ENCODE results near the gene METTL26. TPM values are rescaled to one million over a fixed set of nuclear protein-coding genes. Genes with fewer than 3 reads are reported as not detected.

Gene METTL26
- total and polyA plus RNA-seq, 2 of the 8 experiments (the other 6 are each of a cell fraction or from before 2014, with no cell fraction given), result 100 to 186 TPM

DNA sequence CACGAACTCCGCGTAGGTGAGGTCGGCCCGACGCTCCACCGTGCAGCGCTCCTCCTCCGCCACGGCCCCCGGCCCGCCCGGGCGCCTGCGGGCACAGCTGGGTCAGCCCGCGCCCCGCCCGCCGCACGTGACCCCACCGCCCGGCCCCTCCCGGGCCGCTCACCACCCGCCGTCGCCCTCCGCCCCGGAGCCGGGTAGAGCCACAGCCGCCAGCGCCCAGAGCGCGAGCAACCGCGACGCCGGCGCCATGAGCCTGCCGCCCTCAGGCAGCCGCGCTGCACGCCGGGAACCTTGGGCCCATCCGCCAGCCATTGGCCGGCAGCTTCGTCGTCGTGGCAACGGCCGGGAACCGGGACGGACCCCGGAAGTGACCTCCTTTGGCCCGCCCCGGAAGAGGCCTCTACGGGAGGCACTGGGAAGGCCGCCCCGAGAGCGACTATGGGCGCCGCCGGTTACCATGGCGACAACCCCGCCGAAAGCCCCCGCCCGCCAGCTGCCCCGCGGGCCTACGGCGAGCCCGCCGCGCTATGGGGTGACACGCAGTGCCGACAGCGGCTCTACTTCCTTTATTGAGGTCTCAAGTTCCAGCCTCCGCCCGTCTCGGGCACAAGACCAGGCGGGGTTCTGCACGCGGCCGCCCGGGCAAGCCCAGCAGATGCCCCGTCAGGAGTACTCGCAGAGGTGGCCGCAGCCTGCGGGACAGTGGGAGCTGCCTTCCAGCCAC lies 48.1 kb upstream of the METTL26 start, which contains the start of gene JMJD8 (continued):
- TF ChIP-seq JUND (IDR thresholded peaks at IDR 0.05; ENCODE audit: low read length) (no peak), YY1 (IDR thresholded peaks at IDR 0.05; ENCODE audit: low read depth, low read length) (peak; percentile 89), TAF1 (IDR thresholded peaks at IDR 0.05; ENCODE audit: low read depth, low read length) (peak; percentile 92), TAF7 (optimal IDR thresholded peaks at IDR 0.05; ENCODE audit: borderline replicate concordance, low read depth, low read length) (peak; percentile 92), SP2 (IDR thresholded peaks at IDR 0.05; ENCODE audit: low read length) (peak; percentile 32; the same call in 1 of the 2 replicates), BACH1 (IDR thresholded peaks at IDR 0.05; ENCODE audit: low read length) (no peak), POLR2AphosphoS5 (IDR thresholded peaks at IDR 0.05; ENCODE audit: low read depth, low read length) (peak; percentile 73; the same call in 1 of the 2 replicates), SP1 (IDR thresholded peaks at IDR 0.05; ENCODE audit: low read depth, low read length) (peak; percentile 55; the same call in 1 of the 2 replicates), GTF2F1 (IDR thresholded peaks at IDR 0.05; ENCODE audit: borderline replicate concordance, low read depth, low read length) (peak; percentile 14; the same call in 1 of the 2 replicates), RFX5 (IDR thresholded peaks at IDR 0.05; ENCODE audit: borderline replicate concordance, low read depth, low read length) (no peak), FOSL1 (IDR thresholded peaks at IDR 0.05; ENCODE audit: insufficient read depth, low read depth, low read length) (no peak), ZNF274 (IDR thresholded peaks at IDR 0.05; ENCODE audit: borderline replicate concordance, extremely low read depth, low read length) (no peak), TEAD4 (IDR thresholded peaks at IDR 0.05; ENCODE audit: low read depth, low read length) (no peak), SIN3A (conservative IDR thresholded peaks at IDR 0.05 in 1 of 2, IDR thresholded peaks at IDR 0.05 in 1 of 2; ENCODE audit: low read depth in 1 of 2, low read length in 2 of 2) (peak in 1 of 2 experiments; percentile 96; a peak in 2 of 4 replicates), SRF (IDR thresholded peaks at IDR 0.05; ENCODE audit: low read depth, low read length) (no peak), BCL11A (IDR thresholded peaks at IDR 0.05; ENCODE audit: low read depth in 2 of 2, low read length in 2 of 2) (no peak), RXRA (IDR thresholded peaks at IDR 0.05; ENCODE audit: insufficient read depth, low read depth, low read length) (no peak), NRF1 (IDR thresholded peaks at IDR 0.05; ENCODE audit: low read depth, low read length) (no peak), CREB1 (IDR thresholded peaks at IDR 0.05) (peak; percentile 80), KDM5A (IDR thresholded peaks at IDR 0.05; ENCODE audit: low read length) (0 out of 2 replicates have a peak, but pooled peaks have one; percentile 42)
- TF ChIP-seq, protein P1, sequence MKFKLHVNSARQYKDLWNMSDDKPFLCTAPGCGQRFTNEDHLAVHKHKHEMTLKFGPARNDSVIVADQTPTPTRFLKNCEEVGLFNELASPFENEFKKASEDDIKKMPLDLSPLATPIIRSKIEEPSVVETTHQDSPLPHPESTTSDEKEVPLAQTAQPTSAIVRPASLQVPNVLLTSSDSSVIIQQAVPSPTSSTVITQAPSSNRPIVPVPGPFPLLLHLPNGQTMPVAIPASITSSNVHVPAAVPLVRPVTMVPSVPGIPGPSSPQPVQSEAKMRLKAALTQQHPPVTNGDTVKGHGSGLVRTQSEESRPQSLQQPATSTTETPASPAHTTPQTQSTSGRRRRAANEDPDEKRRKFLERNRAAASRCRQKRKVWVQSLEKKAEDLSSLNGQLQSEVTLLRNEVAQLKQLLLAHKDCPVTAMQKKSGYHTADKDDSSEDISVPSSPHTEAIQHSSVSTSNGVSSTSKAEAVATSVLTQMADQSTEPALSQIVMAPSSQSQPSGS (IDR thresholded peaks at IDR 0.05; ENCODE audit: low read length), result peak; percentile 62; the same call in 1 of the 2 replicates

Measured in H1 (cell line).